Cardiac muscle cell (in vitro differentiated cells and primary cell): ENCODE data around the gene LRRC38. TPM values are rescaled to one million over a fixed set of nuclear protein-coding genes. Genes with fewer than 3 reads are reported as not detected.

Source experiments
- DNase-seq, 2 donors: peaks; one replicate each; pipeline versions ENCODE4 v3.0.0 to v3.0.0-alpha.2; 2010 to 2017; ENCODE audit warnings: low read depth in 1 of 2, low spot score in 1 of 2
- H3K27ac ChIP-seq: fragments of 200-600 bp; sonication (generic); 2 replicates; pipeline ENCODE4 v1.5.1; 2016
- H3K27me3 ChIP-seq: fragments of 200-600 bp; sonication (generic); 2 replicates; pipeline ENCODE4 v1.6.0; 2016; ENCODE audit warnings: control low read depth
- H3K36me3 ChIP-seq: fragments of 200-600 bp; sonication (generic); 2 replicates; pipeline ENCODE4 v1.5.1; 2016; ENCODE audit warnings: control low read depth
- H3K4me1 ChIP-seq: fragments of 200-600 bp; sonication (generic); 2 replicates; pipeline ENCODE4 v1.8.1; 2017; ENCODE audit warnings: low read depth, mild to moderate bottlenecking, mixed run types
- H3K4me3 ChIP-seq: fragments of 200-600 bp; sonication (generic); 2 replicates; pipeline ENCODE4 v1.5.1; 2016; ENCODE audit warnings: mild to moderate bottlenecking
- H3K9me3 ChIP-seq: fragments of 200-600 bp; sonication (generic); 2 replicates; pipeline ENCODE4 v1.5.1; 2017; ENCODE audit warnings: low read depth, mild to moderate bottlenecking, control low read depth
- polyA plus RNA-seq: library from polyadenylated mRNA; unstranded; fragments of >200 nt; fragmentation: Nextera tagmentation; extraction: Ambion mirVana; gene quantifications from 2 replicates; pipeline ENCODE4 v1.2.1, GENCODE V29; 2016
- total RNA-seq: library from RNA; depleted of rRNA; stranded (reverse); fragments of >200 nt; gene quantifications from 2 replicates; pipeline ENCODE4 v1.2.3, GENCODE V29; 2016
- TF ChIP-seq, protein P1 (sequence below): IDR thresholded peaks from 2 replicates; pipeline ENCODE4 v1.5.1; 2012; ENCODE audit warnings: low read depth, mild to moderate bottlenecking, low read length

The LRRC38 gene
- total and polyA plus RNA-seq, 2 experiments from 2014 or later, result not detected

DNA sequence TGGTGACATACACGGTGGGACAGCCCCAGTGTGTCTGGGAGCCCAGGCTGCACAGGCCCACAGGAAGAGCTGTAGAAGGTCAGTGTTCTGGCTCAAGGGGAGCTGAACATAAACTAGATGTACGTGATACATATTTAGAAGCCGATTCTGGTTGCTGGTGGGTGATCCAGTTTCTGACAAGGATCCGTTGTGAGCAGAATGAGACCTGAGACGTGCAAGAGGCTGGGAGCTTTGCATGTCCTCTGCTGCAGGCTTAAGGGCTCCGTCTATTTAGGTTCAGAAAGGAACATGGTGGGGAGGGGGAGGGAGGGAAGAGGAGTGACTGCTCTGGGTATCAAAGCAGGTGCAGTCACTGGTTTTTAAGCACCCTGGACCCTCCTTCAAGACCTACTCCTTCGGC, 18.6 kb downstream of the LRRC38 start:
- DNase-seq, result no peak
- Histone ChIP-seq H3K9me3 (no peaks in the 10 kb centered on the region), H3K4me1 (no peaks in the 10 kb centered on the region), H3K27ac (no peak overlapping the region), H3K36me3 (no peaks in the 10 kb centered on the region), H3K27me3 (no peaks in the 10 kb centered on the region), H3K4me3 (no peak overlapping the region)
- TF ChIP-seq, protein P1, sequence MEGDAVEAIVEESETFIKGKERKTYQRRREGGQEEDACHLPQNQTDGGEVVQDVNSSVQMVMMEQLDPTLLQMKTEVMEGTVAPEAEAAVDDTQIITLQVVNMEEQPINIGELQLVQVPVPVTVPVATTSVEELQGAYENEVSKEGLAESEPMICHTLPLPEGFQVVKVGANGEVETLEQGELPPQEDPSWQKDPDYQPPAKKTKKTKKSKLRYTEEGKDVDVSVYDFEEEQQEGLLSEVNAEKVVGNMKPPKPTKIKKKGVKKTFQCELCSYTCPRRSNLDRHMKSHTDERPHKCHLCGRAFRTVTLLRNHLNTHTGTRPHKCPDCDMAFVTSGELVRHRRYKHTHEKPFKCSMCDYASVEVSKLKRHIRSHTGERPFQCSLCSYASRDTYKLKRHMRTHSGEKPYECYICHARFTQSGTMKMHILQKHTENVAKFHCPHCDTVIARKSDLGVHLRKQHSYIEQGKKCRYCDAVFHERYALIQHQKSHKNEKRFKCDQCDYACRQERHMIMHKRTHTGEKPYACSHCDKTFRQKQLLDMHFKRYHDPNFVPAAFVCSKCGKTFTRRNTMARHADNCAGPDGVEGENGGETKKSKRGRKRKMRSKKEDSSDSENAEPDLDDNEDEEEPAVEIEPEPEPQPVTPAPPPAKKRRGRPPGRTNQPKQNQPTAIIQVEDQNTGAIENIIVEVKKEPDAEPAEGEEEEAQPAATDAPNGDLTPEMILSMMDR, result no peak

GRCh38 chr1:13494712-13495111, 19.1 kb downstream of the LRRC38 start:
- Histone ChIP-seq H3K9me3 (no peaks in the 10 kb centered on the region), H3K36me3 (no peaks in the 10 kb centered on the region), H3K27ac (no peak overlapping the region), H3K27me3 (no peaks in the 10 kb centered on the region), H3K4me3 (no peak overlapping the region), H3K4me1 (no peaks in the 10 kb centered on the region)
- TF ChIP-seq, protein P1, result no peak
- no peak for DNase-seq

DNA sequence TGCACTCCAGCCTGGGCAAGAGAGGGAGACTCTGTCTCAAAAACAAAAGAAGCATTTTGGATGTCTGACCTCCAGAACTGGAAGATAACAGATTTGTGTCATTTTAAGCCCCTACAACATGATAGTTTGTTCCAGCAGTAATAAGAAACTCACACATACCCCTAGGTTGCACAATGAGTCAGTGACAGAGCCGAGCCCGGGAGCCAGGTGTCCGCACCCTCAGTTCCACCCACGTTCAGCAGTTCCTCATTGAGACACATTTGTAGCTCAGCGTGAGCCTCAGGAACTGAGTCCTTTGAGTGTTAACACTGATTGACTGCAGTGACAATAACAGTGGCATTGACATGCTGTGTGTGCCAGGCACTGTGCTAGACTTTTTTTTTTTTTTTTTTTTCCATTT, 19.8 kb downstream of the LRRC38 start:
- no peaks in the 10 kb centered on the region for H3K9me3 ChIP-seq
- no peaks in the 10 kb centered on the region for H3K4me1 ChIP-seq
- TF ChIP-seq, protein P1, result no peak
- DNase-seq, result no peak
- no peaks in the 10 kb centered on the region for H3K27me3 ChIP-seq
- H3K36me3 ChIP-seq, result no peaks in the 10 kb centered on the region
- no peak overlapping the region for H3K4me3 ChIP-seq
- H3K27ac ChIP-seq, result no peak overlapping the region

- H3K4me3 ChIP-seq, result no peak overlapping the region
- no peaks in the 10 kb centered on the region for H3K9me3 ChIP-seq
- TF ChIP-seq, protein P1, result no peak
- H3K27ac ChIP-seq, result no peak overlapping the region
- H3K4me1 ChIP-seq, result no peaks in the 10 kb centered on the region
- H3K27me3 ChIP-seq, result no peaks in the 10 kb centered on the region
- H3K36me3 ChIP-seq, result no peaks in the 10 kb centered on the region
- DNase-seq, result no peak
Measured at GRCh38 chr1:13492711-13493110, 21.1 kb downstream of the LRRC38 start.

DNA sequence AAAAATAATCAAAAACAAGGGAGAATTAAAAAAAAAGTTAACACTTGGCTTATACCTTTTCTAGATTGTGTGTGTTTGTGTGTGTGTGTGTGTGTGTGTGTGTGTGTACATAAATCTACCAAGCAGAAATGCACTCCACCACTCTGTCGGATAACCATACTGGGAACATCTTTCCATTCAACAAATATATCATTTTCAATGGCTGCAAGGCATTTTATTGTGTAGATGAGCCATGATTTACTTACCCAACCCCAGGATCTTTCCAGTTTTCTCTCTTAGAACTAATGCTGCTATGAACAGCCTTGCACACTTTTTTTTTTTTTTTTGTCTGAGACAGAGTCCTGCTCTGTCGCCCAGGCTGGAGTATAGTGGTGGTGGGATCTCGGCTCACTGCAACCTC, 25.8 kb downstream of the LRRC38 start:
- Histone ChIP-seq H3K27ac (no peak overlapping the region), H3K4me1 (no peaks in the 10 kb centered on the region), H3K27me3 (no peaks in the 10 kb centered on the region), H3K4me3 (no peak overlapping the region), H3K36me3 (no peaks in the 10 kb centered on the region), H3K9me3 (no peaks in the 10 kb centered on the region)
- TF ChIP-seq, protein P1, result no peak
- no peak for DNase-seq
